Endothelial cell of umbilical vein (primary cell): ENCODE results near the gene TOP3B.

Experiments
- EZH2 ChIP-seq: IDR thresholded peaks from 2 replicates; pipeline ENCODE4 v1.6.1; 2012; ENCODE audit warnings: borderline replicate concordance, low read depth, mild to moderate bottlenecking, moderate library complexity, low read length, inconsistent platforms; ENCODE audit not compliant: severe bottlenecking
- MYC ChIP-seq: IDR thresholded peaks from one replicate; pipeline ENCODE4 v1.6.1; 2011; ENCODE audit warnings: mild to moderate bottlenecking, low read depth, low read length
- POLR2A ChIP-seq: IDR thresholded peaks from 2 replicates; pipeline ENCODE4 v1.6.1; 2012; ENCODE audit warnings: low read depth, mild to moderate bottlenecking, control low read depth, low read length
- POLR2AphosphoS5 ChIP-seq: IDR thresholded peaks from 2 replicates; pipeline ENCODE4 v1.6.1; 2012; ENCODE audit warnings: low read depth, mild to moderate bottlenecking, control low read depth, low read length, moderate library complexity; ENCODE audit not compliant: insufficient read depth
- TF ChIP-seq, protein P1 (sequence below), 2 donors: IDR thresholded peaks; 1 replicate in 1 of 2; 2 replicates in 1 of 2; pipeline ENCODE4 v1.5.1; 2011; ENCODE audit warnings: low read length in 2 of 2, mild to moderate bottlenecking in 2 of 2, moderate library complexity in 2 of 2, control low read depth in 1 of 2, inconsistent platforms in 1 of 2, low read depth in 1 of 2; ENCODE audit not compliant: insufficient read depth in 1 of 2; ENCODE audit errors: extremely low read depth in 1 of 2

DNA sequence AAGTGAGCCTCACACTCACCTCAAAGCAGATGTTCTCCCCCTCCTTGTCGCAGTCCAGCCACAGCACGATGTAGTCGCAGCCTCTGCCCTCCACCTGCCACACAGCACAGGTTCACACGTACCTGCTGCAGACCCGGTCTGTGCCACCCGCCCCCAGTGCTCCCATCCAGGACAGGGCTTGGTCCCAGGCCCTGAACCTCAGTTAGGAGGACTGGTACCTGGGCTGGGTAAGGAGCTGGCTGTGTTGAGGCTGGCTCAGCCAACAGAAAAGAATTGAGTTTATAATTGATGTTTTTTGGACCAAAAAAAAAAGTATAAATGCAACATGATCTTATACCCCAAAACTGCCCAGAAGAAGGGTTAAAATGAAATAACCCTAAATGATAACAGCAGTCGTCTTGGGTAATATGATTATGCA lies 10.7 kb downstream of the TOP3B start:
- TF ChIP-seq, protein P1, sequence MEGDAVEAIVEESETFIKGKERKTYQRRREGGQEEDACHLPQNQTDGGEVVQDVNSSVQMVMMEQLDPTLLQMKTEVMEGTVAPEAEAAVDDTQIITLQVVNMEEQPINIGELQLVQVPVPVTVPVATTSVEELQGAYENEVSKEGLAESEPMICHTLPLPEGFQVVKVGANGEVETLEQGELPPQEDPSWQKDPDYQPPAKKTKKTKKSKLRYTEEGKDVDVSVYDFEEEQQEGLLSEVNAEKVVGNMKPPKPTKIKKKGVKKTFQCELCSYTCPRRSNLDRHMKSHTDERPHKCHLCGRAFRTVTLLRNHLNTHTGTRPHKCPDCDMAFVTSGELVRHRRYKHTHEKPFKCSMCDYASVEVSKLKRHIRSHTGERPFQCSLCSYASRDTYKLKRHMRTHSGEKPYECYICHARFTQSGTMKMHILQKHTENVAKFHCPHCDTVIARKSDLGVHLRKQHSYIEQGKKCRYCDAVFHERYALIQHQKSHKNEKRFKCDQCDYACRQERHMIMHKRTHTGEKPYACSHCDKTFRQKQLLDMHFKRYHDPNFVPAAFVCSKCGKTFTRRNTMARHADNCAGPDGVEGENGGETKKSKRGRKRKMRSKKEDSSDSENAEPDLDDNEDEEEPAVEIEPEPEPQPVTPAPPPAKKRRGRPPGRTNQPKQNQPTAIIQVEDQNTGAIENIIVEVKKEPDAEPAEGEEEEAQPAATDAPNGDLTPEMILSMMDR (IDR thresholded peaks at IDR 0.05; ENCODE audit: extremely low read depth in 1 of 2, insufficient read depth in 1 of 2, low read depth in 1 of 2, low read length in 2 of 2), result no peak
- no peak for TF ChIP-seq POLR2AphosphoS5
- no peak for TF ChIP-seq POLR2A
- no peak for TF ChIP-seq EZH2
- no peak for TF ChIP-seq MYC
